Type B pancreatic cell (in vitro differentiated cells): ENCODE results near the gene GSS. TPM values are rescaled to one million over a fixed set of nuclear protein-coding genes. Genes with fewer than 3 reads are reported as not detected.

ENCODE experiments used
- DNase-seq: peaks from one replicate; pipeline ENCODE4 v3.0.0; 2021; ENCODE audit warnings: mixed read lengths; ENCODE audit not compliant: unreplicated experiment; ENCODE audit errors: extremely low spot score
- H3K27ac Mint-ChIP-seq: 2 replicates; pipeline ENCODE4 v1.8.0; 2021; ENCODE audit warnings: mild to moderate bottlenecking, mixed read lengths
- H3K27me3 Mint-ChIP-seq: 2 replicates; pipeline ENCODE4 v1.8.0; 2021; ENCODE audit warnings: mixed read lengths
- H3K36me3 Mint-ChIP-seq: 2 replicates; pipeline ENCODE4 v1.8.0; 2021; ENCODE audit warnings: mixed read lengths
- H3K4me1 Mint-ChIP-seq: one replicate; pipeline ENCODE4 v1.8.0; 2021; ENCODE audit warnings: mixed read lengths; ENCODE audit not compliant: unreplicated experiment
- H3K4me3 Mint-ChIP-seq: 2 replicates; pipeline ENCODE4 v1.8.0; 2021; ENCODE audit warnings: mild to moderate bottlenecking, mixed read lengths
- H3K9me3 Mint-ChIP-seq: 2 replicates; pipeline ENCODE4 v1.8.0; 2021; ENCODE audit warnings: mixed read lengths
- total RNA-seq: library from RNA; stranded (reverse); gene quantifications from 2 replicates; pipeline ENCODE4 v1.2.1, GENCODE V29; 2021; ENCODE audit warnings: low replicate concordance
- TF ChIP-seq, protein P1 (sequence below): fragments of 200-600 bp; sonication (generic); conservative IDR thresholded peaks from 2 replicates; pipeline ENCODE4 v1.5.0; 2021; ENCODE audit warnings: antibody characterized with exemption, mild to moderate bottlenecking

Gene GSS
- total RNA-seq, 1 donor from 2014 or later = 66.4 TPM

DNA sequence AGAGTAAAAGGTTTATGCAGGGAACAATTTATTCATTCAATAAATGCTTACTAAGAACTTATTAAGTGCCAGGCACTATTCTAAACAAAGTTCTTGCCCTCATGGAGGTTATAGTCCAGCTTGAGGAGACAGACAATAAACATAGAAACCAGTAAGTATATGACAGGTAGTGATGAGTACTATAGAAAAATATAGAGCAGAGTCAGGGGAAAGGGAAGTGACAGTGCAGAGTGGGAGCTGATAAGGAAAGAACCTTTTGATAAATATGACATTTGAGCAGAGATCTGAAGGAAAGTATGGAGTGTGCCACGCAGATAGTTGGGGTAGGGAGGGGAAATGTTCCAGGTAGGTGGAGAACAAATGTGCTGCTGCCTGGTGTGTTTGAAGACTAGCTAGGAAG lies 67.1 kb downstream of the GSS start:
- TF ChIP-seq, protein P1, sequence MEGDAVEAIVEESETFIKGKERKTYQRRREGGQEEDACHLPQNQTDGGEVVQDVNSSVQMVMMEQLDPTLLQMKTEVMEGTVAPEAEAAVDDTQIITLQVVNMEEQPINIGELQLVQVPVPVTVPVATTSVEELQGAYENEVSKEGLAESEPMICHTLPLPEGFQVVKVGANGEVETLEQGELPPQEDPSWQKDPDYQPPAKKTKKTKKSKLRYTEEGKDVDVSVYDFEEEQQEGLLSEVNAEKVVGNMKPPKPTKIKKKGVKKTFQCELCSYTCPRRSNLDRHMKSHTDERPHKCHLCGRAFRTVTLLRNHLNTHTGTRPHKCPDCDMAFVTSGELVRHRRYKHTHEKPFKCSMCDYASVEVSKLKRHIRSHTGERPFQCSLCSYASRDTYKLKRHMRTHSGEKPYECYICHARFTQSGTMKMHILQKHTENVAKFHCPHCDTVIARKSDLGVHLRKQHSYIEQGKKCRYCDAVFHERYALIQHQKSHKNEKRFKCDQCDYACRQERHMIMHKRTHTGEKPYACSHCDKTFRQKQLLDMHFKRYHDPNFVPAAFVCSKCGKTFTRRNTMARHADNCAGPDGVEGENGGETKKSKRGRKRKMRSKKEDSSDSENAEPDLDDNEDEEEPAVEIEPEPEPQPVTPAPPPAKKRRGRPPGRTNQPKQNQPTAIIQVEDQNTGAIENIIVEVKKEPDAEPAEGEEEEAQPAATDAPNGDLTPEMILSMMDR = no peak
- no peak overlapping the region for H3K27ac Mint-ChIP-seq
- H3K4me3 Mint-ChIP-seq = no peak overlapping the region
- no peaks in the 10 kb centered on the region for H3K9me3 Mint-ChIP-seq
- peaks cover 18% of the 10 kb centered on the region for H3K36me3 Mint-ChIP-seq
- H3K4me1 Mint-ChIP-seq = no peaks in the 10 kb centered on the region
- no peak for DNase-seq
- H3K27me3 Mint-ChIP-seq = no peaks in the 10 kb centered on the region

DNA sequence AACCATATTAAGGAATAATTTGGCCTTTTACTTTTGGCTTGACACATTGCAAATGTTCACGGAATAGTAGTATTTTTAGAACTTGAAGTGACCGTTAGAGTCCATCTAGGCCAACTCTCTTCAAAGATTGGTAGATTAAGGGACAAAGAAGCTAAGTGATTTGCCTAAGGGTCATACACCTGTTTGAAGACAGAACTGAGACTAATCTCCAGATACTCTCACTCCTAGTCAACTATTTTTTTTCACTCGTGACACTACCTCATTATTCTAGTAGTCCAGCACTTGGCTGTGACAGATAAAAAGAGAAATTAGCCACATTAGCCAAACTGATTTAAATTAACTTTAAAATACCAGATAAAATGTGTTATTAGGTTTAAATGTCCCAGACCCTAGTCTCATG lies 68.6 kb downstream of the GSS start:
- no peaks in the 10 kb centered on the region for H3K27me3 Mint-ChIP-seq
- H3K27ac Mint-ChIP-seq = no peak overlapping the region
- no peaks in the 10 kb centered on the region for H3K9me3 Mint-ChIP-seq
- H3K4me3 Mint-ChIP-seq = no peak overlapping the region
- H3K4me1 Mint-ChIP-seq = no peaks in the 10 kb centered on the region
- H3K36me3 Mint-ChIP-seq = peaks cover 25% of the 10 kb centered on the region
- no peak for DNase-seq
- TF ChIP-seq, protein P1 = no peak

DNA sequence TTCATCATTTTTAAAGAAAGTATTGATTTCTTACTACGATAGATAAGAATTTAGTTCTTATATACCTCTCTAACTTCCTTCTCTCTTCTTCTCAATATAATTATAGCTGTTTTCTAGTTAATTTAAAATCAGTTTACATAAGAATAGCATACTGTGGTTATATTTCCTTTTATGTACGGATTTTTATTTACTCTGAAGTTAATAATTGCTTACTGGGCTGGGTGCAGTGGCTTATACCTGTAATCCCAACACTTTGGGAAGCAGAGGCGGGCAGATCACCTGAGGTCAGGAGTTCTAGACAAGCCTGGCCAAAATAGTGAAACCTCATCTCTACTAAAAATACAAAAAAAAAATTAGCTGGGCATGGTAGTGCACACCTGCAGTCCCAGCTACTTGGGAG lies 69.5 kb downstream of the GSS start:
- Mint-ChIP-seq H3K27ac (no peak overlapping the region), H3K4me3 (no peak overlapping the region), H3K36me3 (peaks cover 25% of the 10 kb centered on the region), H3K27me3 (no peaks in the 10 kb centered on the region), H3K9me3 (no peaks in the 10 kb centered on the region), H3K4me1 (no peaks in the 10 kb centered on the region)
- DNase-seq = no peak
- TF ChIP-seq, protein P1 = no peak

DNA sequence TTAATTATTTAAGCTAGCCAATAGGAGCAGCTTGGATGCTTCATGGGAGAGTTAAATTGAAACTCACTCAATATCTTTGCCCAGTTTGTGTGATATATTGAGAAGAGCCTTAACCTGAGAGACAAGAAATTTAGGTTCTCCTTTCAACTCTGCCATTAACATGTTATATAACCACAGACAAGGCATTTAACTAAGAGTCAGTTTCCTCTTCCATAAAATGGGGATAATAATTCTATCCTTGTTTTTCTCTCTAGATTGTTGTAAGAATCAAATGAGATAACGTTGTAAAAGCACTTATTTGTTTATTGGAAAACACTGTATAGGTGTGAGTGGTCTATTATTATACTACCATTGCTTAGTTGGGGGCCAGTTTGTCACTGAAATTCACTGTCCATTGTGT lies 71.3 kb downstream of the GSS start:
- no peak for DNase-seq
- TF ChIP-seq, protein P1 = no peak
- no peaks in the 10 kb centered on the region for H3K9me3 Mint-ChIP-seq
- H3K27me3 Mint-ChIP-seq = no peaks in the 10 kb centered on the region
- H3K4me3 Mint-ChIP-seq = no peak overlapping the region
- peaks cover 18% of the 10 kb centered on the region for H3K36me3 Mint-ChIP-seq
- no peak overlapping the region for H3K27ac Mint-ChIP-seq
- peaks cover 6% of the 10 kb centered on the region for H3K4me1 Mint-ChIP-seq

DNA sequence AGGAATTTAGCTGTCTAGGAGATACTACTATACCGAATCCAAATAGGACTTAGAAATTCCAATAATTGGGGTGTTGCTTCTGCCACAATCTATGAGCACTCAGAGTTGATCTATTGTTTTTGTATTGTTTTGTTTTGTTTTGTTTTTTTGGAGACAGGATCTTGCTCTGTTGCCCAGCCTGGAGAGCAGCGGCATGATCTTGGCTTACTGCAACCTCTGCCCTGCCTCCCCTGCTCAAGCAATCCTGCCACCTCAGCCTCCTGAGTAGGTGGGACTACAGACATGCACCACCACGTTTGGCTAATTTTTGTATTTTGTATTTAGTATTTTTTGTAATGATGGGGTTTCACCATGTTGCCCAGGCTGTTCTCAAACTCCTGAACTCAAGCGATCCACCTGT lies 71.8 kb downstream of the GSS start:
- no peak overlapping the region for H3K27ac Mint-ChIP-seq

More for the DNA sequence above, 71.8 kb downstream of the GSS start:
- TF ChIP-seq, protein P1 = no peak
- Mint-ChIP-seq H3K36me3 (peaks cover 21% of the 10 kb centered on the region), H3K27me3 (no peaks in the 10 kb centered on the region), H3K4me1 (peaks cover 8% of the 10 kb centered on the region), H3K4me3 (no peak overlapping the region), H3K9me3 (no peaks in the 10 kb centered on the region)
- no peak for DNase-seq
